Tibial nerve (tissue), 4 donors: ENCODE data around the gene PDXDC1.
A peak's percentile ranks its signal among the peaks of the same experiment; 100 is the strongest.

Experiments used
- EP300 ChIP-seq, 2 donors: sonication (generic); formaldehyde crosslinking; IDR thresholded peaks; one replicate each; pipeline ENCODE4 v1.6.1; 2017; ENCODE audit warnings: antibody characterized with exemption in 2 of 2, mild to moderate bottlenecking in 1 of 2
- POLR2A ChIP-seq, 2 donors: fragments of 450-650 bp; IDR thresholded peaks; one replicate each; pipeline ENCODE4 v1.6.1; 2017; ENCODE audit warnings: antibody characterized with exemption in 2 of 2, mild to moderate bottlenecking in 2 of 2, moderate library complexity in 2 of 2
- TF ChIP-seq, protein P1 (sequence below), 5 experiments: fragments of 200-600 bp in 3 of 5; fragments of 450-650 bp in 2 of 5; sonication (generic) in 3 of 5; IDR thresholded peaks; one replicate each; pipeline ENCODE4 v1.5.1; 2016 to 2019; ENCODE audit warnings: antibody characterized with exemption in 5 of 5, mild to moderate bottlenecking in 3 of 5, moderate library complexity in 2 of 5

DNA sequence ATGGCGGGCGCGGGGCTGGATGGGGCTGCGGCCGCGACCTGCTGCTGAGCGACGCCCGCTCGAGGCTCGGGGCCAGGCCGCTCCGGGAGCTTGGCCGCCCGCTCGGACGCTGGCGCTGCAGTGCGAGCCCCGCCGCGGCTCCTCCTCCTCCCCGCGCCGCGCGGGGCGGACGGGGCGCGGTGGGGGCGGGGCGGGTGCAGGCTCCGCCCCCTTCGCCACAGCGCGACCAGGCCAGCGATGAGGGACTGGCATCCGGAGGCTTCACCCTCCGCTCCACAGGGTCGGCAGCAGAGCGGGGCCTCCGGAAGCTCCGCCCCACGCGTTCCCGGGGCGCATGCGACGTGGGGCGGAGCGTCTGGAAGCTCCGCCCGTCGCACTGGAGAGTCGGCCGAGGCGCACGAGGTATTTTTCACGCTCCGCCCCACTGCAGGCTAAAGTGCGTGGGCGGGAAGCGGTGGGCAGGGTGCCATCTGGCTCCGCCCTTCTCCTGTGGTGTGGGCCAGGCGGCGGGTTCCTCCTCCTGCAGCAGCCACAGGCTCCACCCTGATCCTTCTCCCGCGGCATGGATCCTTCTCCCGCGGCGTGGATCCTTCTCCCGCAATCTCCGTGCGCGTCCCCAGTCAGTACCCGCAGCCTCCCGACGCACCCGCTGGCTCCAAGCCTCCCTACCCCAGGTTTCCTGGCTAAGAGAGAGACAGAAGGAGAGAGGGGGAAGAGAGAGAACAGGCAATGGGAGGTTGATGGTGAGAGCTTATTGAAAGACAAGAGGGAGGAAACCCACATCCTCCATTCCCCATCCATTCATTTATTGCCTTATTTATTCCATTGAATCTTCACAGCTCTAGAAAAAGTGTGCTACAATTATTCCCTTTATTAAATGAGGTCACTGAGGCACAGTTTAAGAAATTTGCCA, 180.1 kb downstream of the PDXDC1 start:
- TF ChIP-seq, protein P1, sequence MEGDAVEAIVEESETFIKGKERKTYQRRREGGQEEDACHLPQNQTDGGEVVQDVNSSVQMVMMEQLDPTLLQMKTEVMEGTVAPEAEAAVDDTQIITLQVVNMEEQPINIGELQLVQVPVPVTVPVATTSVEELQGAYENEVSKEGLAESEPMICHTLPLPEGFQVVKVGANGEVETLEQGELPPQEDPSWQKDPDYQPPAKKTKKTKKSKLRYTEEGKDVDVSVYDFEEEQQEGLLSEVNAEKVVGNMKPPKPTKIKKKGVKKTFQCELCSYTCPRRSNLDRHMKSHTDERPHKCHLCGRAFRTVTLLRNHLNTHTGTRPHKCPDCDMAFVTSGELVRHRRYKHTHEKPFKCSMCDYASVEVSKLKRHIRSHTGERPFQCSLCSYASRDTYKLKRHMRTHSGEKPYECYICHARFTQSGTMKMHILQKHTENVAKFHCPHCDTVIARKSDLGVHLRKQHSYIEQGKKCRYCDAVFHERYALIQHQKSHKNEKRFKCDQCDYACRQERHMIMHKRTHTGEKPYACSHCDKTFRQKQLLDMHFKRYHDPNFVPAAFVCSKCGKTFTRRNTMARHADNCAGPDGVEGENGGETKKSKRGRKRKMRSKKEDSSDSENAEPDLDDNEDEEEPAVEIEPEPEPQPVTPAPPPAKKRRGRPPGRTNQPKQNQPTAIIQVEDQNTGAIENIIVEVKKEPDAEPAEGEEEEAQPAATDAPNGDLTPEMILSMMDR (IDR thresholded peaks at IDR 0.05): peak in 1 of 5 experiments; percentile 12
- TF ChIP-seq POLR2A (IDR thresholded peaks at IDR 0.05) (peak; percentile 51 to 74), EP300 (IDR thresholded peaks at IDR 0.05) (peak in 1 of 2 donors; percentile 34)
